Suprapubic skin (tissue), 4 donors: ENCODE results near the gene SPIN3.

ENCODE experiments used
- CTCF ChIP-seq, 2 donors: fragments of 200-600 bp in 1 of 2; fragments of 450-650 bp in 1 of 2; sonication (generic) in 1 of 2; IDR thresholded peaks; one replicate each; pipeline ENCODE4 v1.5.1; 2016 to 2019; ENCODE audit warnings: antibody characterized with exemption in 2 of 2, mild to moderate bottlenecking in 1 of 2, moderate library complexity in 1 of 2
- EP300 ChIP-seq: sonication (generic); formaldehyde crosslinking; IDR thresholded peaks from one replicate; pipeline ENCODE4 v1.6.1; 2017; ENCODE audit warnings: antibody characterized with exemption
- POLR2A ChIP-seq, 2 donors: fragments of 450-650 bp; IDR thresholded peaks; one replicate each; pipeline ENCODE4 v1.6.1; 2017; ENCODE audit warnings: antibody characterized with exemption in 2 of 2, mild to moderate bottlenecking in 2 of 2, moderate library complexity in 2 of 2
- POLR2AphosphoS5 ChIP-seq, 3 donors: sonication (generic); formaldehyde crosslinking; IDR thresholded peaks; one replicate each; pipeline ENCODE4 v1.6.1; 2017; ENCODE audit warnings: antibody characterized with exemption in 3 of 3

- no peak for TF ChIP-seq CTCF (IDR thresholded peaks at IDR 0.05)
- TF ChIP-seq POLR2A (IDR thresholded peaks at IDR 0.05), result no peak
- TF ChIP-seq POLR2AphosphoS5 (IDR thresholded peaks at IDR 0.05), result no peak
- TF ChIP-seq EP300, result no peak
Measured at GRCh38 chrX:56975611-56976010, 19.7 kb downstream of the SPIN3 start.
